NT2/D1 (cell line): ENCODE data around the gene OR4D5.

Source experiments
- DNase-seq: peaks from one replicate; pipeline ENCODE4 v3.0.0-alpha.2; 2011; ENCODE audit warnings: low read depth, low spot score
- H3K27me3 ChIP-seq: 2 replicates; pipeline ENCODE4 v1.6.0; 2011; ENCODE audit warnings: mild to moderate bottlenecking; ENCODE audit not compliant: insufficient read length, insufficient read depth
- H3K36me3 ChIP-seq: 2 replicates; pipeline ENCODE4 v1.6.1; 2011; ENCODE audit warnings: mild to moderate bottlenecking, low read length, mixed read lengths; ENCODE audit not compliant: insufficient read depth, insufficient read length
- H3K4me1 ChIP-seq: 2 replicates; pipeline ENCODE4 v1.5.1; 2011; ENCODE audit not compliant: insufficient read depth, insufficient read length
- H3K4me3 ChIP-seq: 2 replicates; pipeline ENCODE4 v1.5.1; 2011; ENCODE audit warnings: low read depth; ENCODE audit not compliant: insufficient read length
- H3K9ac ChIP-seq: 2 replicates; pipeline ENCODE4 v1.6.0; 2011; ENCODE audit warnings: low read depth; ENCODE audit not compliant: insufficient read length
- H3K9me3 ChIP-seq: 2 replicates; pipeline ENCODE4 v1.5.1; 2011; ENCODE audit warnings: mild to moderate bottlenecking, low read length; ENCODE audit not compliant: insufficient read depth
- SUZ12 ChIP-seq: IDR thresholded peaks from 2 replicates; pipeline ENCODE4 v1.6.1; 2011; ENCODE audit not compliant: insufficient read length, insufficient read depth; ENCODE audit errors: extremely low read depth
- YY1 ChIP-seq: IDR thresholded peaks from 2 replicates; pipeline ENCODE4 v1.6.1; 2011; ENCODE audit not compliant: insufficient read length, insufficient read depth
- ZNF274 ChIP-seq: IDR thresholded peaks from 2 replicates; pipeline ENCODE4 v1.6.1; 2011; ENCODE audit warnings: mild to moderate bottlenecking, low read depth, low read length

The OR4D5 gene

DNA sequence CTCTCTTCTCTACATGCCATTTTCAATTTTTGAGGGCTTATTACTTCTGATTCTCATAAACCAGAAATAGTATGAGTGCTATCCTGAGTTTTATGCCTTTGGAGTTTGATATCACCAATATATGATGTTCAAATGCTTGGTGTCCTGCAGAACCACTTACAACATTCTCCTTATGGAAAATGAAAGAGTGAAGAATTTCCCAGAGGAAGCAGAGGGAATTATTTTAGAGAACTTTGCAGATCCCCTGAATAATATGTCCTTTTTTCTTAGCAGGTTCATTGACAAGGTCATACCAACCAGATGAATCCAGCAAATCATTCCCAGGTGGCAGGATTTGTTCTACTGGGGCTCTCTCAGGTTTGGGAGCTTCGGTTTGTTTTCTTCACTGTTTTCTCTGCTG, at the start of gene OR4D5:
OR4D5 (plus strand) TSS at position 301 of the 400 bp plus-strand sequence; CDS start at position 301, 0 bp downstream.
- H3K4me1 ChIP-seq: no peaks in the 10 kb centered on the region
- no peak for TF ChIP-seq SUZ12
- TF ChIP-seq YY1: no peak
- TF ChIP-seq ZNF274: no peak
- no peaks in the 10 kb centered on the region for H3K9me3 ChIP-seq
- H3K36me3 ChIP-seq: no peaks in the 10 kb centered on the region
- DNase-seq: no peak
- H3K27me3 ChIP-seq: no peaks in the 10 kb centered on the region
- no peak within 1 kb of the TSS for H3K9ac ChIP-seq
- no peak within 1 kb of the TSS for H3K4me3 ChIP-seq

DNA sequence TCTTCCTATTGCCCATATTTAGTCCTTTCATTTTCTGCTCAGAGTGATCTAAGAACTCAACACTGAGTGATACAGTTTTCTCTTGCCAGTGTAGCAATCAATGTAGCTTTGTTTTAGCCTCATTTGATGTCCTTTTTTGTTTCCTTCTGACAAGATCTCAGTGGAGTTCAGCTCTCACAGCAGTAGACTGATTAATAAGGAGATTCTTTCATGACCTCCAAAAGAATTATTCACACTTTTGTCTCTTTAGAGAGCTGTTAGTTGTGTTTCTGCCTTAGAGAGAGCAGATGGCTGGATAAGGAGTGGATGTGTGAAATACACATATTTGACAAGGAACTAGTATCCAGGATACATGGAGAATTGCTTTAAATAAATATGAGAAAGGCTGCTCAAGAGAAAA, 47.4 kb upstream of the OR4D5 start:
- H3K4me1 ChIP-seq: no peaks in the 10 kb centered on the region
- H3K27me3 ChIP-seq: no peaks in the 10 kb centered on the region
- DNase-seq: no peak
- no peak overlapping the region for H3K4me3 ChIP-seq
- no peak overlapping the region for H3K9ac ChIP-seq
- no peaks in the 10 kb centered on the region for H3K9me3 ChIP-seq
- no peak for TF ChIP-seq SUZ12
- TF ChIP-seq ZNF274: no peak
- no peak for TF ChIP-seq YY1
- no peaks in the 10 kb centered on the region for H3K36me3 ChIP-seq

DNA sequence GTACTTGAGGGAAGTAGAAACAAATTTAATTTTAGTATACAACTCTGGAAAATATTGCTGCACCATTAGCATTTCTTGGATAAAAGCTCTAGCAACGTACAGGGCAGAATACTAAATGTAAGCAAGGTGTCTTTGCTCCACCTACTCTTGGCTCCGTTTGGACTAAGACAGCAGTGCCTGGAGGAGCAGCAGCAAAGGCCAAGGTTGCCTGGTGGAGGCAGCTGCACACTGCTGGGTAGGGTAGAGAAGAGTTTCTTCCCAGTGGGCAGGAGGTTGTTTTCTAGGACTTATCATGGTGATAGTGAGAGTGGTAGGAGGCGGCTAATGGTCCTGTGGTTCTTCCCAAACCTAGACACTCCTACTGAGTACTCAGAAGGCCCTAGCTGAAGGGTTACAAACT, 39.6 kb upstream of the OR4D5 start:
- H3K4me3 ChIP-seq: no peak overlapping the region
- no peaks in the 10 kb centered on the region for H3K36me3 ChIP-seq
- TF ChIP-seq ZNF274: no peak
- no peak for TF ChIP-seq YY1
- no peak for TF ChIP-seq SUZ12
- no peaks in the 10 kb centered on the region for H3K4me1 ChIP-seq
- DNase-seq: no peak
- no peaks in the 10 kb centered on the region for H3K9me3 ChIP-seq
- no peaks in the 10 kb centered on the region for H3K27me3 ChIP-seq
- H3K9ac ChIP-seq: no peak overlapping the region

DNA sequence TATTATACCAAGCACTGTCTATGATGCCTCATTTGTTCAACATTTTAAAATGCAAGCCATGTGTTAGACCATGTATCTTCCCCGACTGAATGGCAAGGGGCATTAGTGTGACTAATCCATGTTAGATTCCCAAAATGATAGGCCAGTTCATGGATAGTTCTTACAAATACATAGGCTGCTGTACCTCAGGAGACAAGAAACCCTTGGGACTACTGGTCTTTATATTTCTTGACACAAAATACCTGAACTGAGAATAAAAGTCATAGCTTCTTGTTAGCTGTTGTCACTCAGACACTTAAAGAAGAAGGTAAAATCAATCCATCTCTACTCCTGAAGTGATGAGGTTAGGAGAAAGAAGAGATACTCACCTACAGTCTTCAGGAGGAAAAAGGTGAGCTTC, 37.5 kb upstream of the OR4D5 start, which contains the start of gene OR8D4:
OR8D4 (plus strand) TSS at position 301 of the 400 bp plus-strand sequence. CDS start 4,265 bp downstream, outside the sequence.
- no peaks in the 10 kb centered on the region for H3K4me1 ChIP-seq
- no peak within 1 kb of the TSS for H3K9ac ChIP-seq
- no peaks in the 10 kb centered on the region for H3K27me3 ChIP-seq
- no peaks in the 10 kb centered on the region for H3K9me3 ChIP-seq
- no peaks in the 10 kb centered on the region for H3K36me3 ChIP-seq
- DNase-seq: no peak
- no peak within 1 kb of the TSS for H3K4me3 ChIP-seq
- TF ChIP-seq SUZ12 (no peak), YY1 (no peak), ZNF274 (no peak)

DNA sequence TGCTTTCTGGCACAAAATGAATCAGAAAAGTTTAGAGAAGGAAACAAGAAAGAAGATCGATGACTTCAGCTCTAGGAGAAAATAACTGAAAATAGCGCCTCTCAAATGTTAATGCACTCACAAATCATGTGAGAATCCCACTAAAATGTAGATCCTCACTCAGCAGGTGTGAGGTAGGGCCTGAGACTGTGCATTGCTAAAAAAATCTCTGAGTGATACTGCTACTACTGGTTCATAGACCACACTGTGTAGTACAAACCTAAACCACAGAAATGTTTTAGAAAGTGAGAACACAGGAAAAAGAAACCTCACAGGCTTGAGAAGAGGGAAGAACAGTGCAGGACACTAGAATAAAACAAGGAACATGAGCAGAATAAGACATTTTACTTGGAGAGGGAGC, 35.5 kb upstream of the OR4D5 start:
- Histone ChIP-seq H3K9me3 (no peaks in the 10 kb centered on the region), H3K36me3 (no peaks in the 10 kb centered on the region), H3K4me3 (no peak overlapping the region), H3K4me1 (no peaks in the 10 kb centered on the region), H3K27me3 (no peaks in the 10 kb centered on the region), H3K9ac (no peak overlapping the region)
- no peak for TF ChIP-seq YY1
- no peak for TF ChIP-seq SUZ12
- no peak for TF ChIP-seq ZNF274
- no peak for DNase-seq

DNA sequence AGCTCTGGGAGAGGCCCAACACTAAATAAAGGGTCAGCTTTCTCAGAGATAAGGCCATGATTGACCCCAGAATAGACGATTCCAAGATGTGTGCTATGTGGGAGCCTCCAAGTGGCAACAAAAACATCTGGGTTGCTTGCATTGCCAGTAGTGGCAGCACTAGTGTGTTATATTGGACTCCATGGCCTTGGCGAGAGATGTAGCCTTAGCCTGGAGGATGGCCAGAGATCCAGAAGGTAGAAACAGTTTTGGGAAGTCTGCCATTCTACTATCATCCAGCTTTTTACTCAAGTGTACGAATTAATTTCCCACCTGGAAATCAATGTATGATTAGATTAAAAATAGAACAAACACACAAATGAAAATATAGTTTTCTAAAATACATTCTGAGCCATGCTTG, 34.5 kb upstream of the OR4D5 start:
- Histone ChIP-seq H3K27me3 (no peaks in the 10 kb centered on the region), H3K4me1 (no peaks in the 10 kb centered on the region), H3K36me3 (no peaks in the 10 kb centered on the region), H3K9ac (no peak overlapping the region), H3K4me3 (no peak overlapping the region), H3K9me3 (no peaks in the 10 kb centered on the region)
- TF ChIP-seq SUZ12: no peak
- no peak for TF ChIP-seq YY1
- no peak for TF ChIP-seq ZNF274
- no peak for DNase-seq

DNA sequence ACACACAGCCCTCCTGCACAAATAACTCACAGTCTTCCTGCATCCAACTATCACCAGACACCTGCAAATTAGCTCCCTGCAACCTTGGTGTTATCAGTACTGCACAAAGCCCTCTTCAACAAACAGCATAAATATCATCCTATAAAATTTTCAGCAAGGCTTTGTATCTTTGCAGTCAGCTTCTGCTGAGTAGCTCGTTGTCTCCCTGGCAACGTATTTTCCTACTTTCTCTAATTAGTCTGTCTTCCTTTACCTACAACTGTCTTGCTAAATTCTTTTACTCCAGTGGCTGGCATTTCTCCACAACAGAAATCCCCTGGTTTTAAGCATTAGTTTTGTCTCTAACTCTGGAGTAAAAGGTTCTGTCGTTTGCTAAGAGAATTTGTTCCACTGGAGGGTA, 33.6 kb upstream of the OR4D5 start:
- no peak for DNase-seq

DNA sequence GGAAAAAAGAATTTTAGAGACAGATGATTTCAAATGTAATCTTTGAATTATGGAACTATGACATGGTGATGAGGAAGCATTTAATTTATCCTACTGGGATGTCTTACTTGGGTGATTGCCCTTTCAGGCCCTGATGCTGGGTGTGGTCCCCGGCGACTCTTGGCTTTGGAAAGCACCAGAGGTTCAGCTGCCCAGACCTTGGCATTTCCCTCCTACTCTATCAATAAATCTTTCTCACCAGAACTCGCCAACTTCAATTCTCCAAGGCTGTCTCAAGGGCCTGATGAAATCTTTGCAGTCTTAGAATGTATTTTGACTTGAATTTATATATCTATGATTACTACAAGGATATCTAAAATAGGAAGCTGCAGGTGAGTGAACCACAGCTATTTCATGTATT, 18.5 kb upstream of the OR4D5 start:
- TF ChIP-seq YY1: no peak
- TF ChIP-seq ZNF274: no peak
- TF ChIP-seq SUZ12: no peak
- Histone ChIP-seq H3K36me3 (no peaks in the 10 kb centered on the region), H3K9ac (no peak overlapping the region), H3K4me1 (no peaks in the 10 kb centered on the region), H3K4me3 (no peak overlapping the region), H3K9me3 (no peaks in the 10 kb centered on the region), H3K27me3 (no peaks in the 10 kb centered on the region)
- DNase-seq: no peak

More for the DNA sequence above, 33.6 kb upstream of the OR4D5 start:
- no peak overlapping the region for H3K9ac ChIP-seq
- H3K9me3 ChIP-seq: no peaks in the 10 kb centered on the region
- no peak overlapping the region for H3K4me3 ChIP-seq
- no peak for TF ChIP-seq ZNF274
- TF ChIP-seq YY1: no peak
- no peak for TF ChIP-seq SUZ12
- no peaks in the 10 kb centered on the region for H3K36me3 ChIP-seq
- H3K4me1 ChIP-seq: no peaks in the 10 kb centered on the region
- no peaks in the 10 kb centered on the region for H3K27me3 ChIP-seq
